Measurements from ENCODE around the gene STAC2. TPM values are rescaled to one million over a fixed set of nuclear protein-coding genes. Genes with fewer than 3 reads are reported as not detected.

Gene STAC2, protein sequence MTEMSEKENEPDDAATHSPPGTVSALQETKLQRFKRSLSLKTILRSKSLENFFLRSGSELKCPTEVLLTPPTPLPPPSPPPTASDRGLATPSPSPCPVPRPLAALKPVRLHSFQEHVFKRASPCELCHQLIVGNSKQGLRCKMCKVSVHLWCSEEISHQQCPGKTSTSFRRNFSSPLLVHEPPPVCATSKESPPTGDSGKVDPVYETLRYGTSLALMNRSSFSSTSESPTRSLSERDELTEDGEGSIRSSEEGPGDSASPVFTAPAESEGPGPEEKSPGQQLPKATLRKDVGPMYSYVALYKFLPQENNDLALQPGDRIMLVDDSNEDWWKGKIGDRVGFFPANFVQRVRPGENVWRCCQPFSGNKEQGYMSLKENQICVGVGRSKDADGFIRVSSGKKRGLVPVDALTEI
- total RNA-seq, result 1 to 10 TPM in 1 of 4 donors, under 1 TPM in 2, not detected in 1; 0.07 to 1.2 (median 0.38) TPM
- polyA plus RNA-seq, result under 1 TPM; 0.13 to 0.35 (median 0.29) TPM
- long read RNA-seq, donor 1, result 0 reads
- long read RNA-seq, donor 2, result 0 reads

DNA sequence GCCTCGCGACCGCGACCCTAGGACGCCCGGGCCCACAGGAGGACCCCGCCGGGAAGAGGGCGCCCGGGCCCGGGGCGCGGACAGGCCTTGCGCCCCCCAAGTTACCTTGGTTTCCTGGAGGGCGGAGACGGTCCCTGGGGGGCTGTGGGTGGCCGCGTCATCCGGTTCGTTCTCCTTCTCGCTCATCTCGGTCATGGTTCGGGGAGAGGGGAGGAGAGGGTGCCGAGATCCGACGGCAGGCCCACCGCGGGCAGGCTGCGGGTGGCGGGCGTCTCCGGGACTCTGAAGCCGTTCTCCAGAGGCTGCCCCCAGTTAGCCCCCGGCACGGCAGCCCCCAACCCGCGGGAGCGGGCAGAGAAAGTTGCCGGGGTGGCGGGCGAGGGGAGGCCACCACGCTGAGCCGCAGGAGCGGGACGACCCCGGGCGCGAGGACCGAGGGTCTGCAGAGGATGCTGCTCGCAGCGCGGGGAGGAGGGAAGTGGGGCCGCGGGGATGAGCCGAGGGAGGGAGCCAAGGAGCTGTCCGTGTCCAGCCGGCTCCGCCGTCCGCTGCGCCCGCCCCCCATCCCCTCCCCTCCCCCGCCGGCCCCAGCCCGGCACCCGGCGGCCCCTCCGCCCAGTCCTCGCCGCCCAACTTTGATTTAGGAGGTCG, at the start of gene STAC2:
TSS of gene STAC2 (minus strand) at position 638 of the 651 bp plus-strand sequence. CDS start at position 195, 443 bp downstream.
- TF ChIP-seq, protein P1, sequence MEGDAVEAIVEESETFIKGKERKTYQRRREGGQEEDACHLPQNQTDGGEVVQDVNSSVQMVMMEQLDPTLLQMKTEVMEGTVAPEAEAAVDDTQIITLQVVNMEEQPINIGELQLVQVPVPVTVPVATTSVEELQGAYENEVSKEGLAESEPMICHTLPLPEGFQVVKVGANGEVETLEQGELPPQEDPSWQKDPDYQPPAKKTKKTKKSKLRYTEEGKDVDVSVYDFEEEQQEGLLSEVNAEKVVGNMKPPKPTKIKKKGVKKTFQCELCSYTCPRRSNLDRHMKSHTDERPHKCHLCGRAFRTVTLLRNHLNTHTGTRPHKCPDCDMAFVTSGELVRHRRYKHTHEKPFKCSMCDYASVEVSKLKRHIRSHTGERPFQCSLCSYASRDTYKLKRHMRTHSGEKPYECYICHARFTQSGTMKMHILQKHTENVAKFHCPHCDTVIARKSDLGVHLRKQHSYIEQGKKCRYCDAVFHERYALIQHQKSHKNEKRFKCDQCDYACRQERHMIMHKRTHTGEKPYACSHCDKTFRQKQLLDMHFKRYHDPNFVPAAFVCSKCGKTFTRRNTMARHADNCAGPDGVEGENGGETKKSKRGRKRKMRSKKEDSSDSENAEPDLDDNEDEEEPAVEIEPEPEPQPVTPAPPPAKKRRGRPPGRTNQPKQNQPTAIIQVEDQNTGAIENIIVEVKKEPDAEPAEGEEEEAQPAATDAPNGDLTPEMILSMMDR (IDR thresholded peaks at IDR 0.05), result no peak
- Histone ChIP-seq H3K9me3 (no peaks in the 10 kb centered on the region), H3K4me3 (peak within 1 kb of the TSS; percentile 62), H3K27me3 (ENCODE audit: insufficient read depth in 3 of 3, low read length in 2 of 3) (peaks cover 0 to 27% (median 7%) of the 10 kb centered on the region in 3 donors), H3K27ac (no peak within 1 kb of the TSS), H3K4me1 (peaks cover 19% of the 10 kb centered on the region), H3K36me3 (ENCODE audit: insufficient read depth in 1 of 2, low read depth in 1 of 2) (no peaks in the 10 kb centered on the region)
- WGBS, 3 donors, result 0 to 2% (median 2%) methylated on average over 39 to 70 of the region's 71 CpGs
- ATAC-seq (peak in 3 of 4 donors; percentile 2 to 21 (median 5)), DNase-seq (no peak)
- intact Hi-C loops (cut with DNase I), result no loop called here

DNA sequence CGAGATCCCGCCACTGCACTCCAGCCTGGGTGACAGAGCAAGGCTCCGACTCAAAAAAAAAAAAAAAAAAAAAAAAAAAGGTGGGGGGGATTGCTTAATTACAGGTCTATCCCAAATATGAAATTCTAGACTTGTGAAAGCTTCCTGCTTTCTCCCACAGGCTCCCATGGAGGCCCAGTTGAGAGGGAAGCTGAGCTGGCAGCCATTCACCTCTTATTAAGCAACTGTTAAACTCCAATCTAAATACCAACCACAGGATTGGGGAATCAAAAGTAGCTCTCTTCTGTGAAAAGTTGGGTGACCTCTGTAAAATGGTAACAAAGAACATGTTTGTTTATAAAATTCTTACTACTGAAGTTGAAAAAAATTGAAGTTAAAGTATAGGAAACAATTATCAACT, 45.8 kb upstream of the STAC2 start:
- WGBS, 3 donors, result 77 to 100% (median 90%) methylated on average over 1 to 3 of the region's 3 CpGs
- ATAC-seq, result peak in 1 of 4 donors; percentile 38

DNA sequence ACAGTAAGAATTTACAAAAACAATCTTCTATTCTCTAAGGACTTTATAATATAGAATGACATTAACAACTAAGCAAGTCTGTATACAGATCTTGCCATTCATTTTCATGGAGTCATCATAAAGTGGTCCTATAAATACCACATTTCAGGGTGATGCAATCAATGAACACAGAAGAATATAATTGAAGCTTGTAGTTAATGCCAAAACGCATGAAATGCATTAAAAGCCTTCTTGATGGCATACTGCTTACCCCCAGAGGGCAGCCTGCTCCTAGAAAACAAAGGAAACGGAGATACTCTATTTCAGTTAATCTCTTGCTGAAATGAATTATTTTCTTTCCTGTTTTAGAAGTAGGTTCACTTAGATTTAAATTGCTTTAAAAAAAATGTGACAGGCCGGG, 45.2 kb upstream of the STAC2 start:
- no peak overlapping the region for H3K4me3 ChIP-seq
- no peaks in the 10 kb centered on the region for H3K27me3 ChIP-seq (ENCODE audit: insufficient read depth in 3 of 3, low read length in 2 of 3)
- DNase-seq, result no peak
- H3K27ac ChIP-seq, result no peak overlapping the region
- peak in 2 of 4 donors; percentile 37 to 73 for ATAC-seq
- H3K4me1 ChIP-seq, result no peaks in the 10 kb centered on the region
- intact Hi-C loops (cut with DNase I), result loop anchor here (5.0 to 10.0 kb wide), 2 partner anchors 126 to 134 kb away; partner anchors contain the start of gene FBXL20 (in 1 of the 2)
- peaks cover 3 to 94% of the 10 kb centered on the region in 2 donors for H3K36me3 ChIP-seq (ENCODE audit: insufficient read depth in 1 of 2, low read depth in 1 of 2)
- H3K9me3 ChIP-seq, result no peaks in the 10 kb centered on the region
- 30 to 49% (median 30%) methylated on average over 3 of the region's 3 CpGs for WGBS, 3 donors
- TF ChIP-seq, protein P1 (IDR thresholded peaks at IDR 0.05), result peak; percentile 38

More for the DNA sequence above, 45.8 kb upstream of the STAC2 start:
- H3K4me1 ChIP-seq, result no peaks in the 10 kb centered on the region
- peaks cover 3 to 90% of the 10 kb centered on the region in 2 donors for H3K36me3 ChIP-seq (ENCODE audit: insufficient read depth in 1 of 2, low read depth in 1 of 2)
- TF ChIP-seq, protein P1 (IDR thresholded peaks at IDR 0.05), result no peak
- no peak for DNase-seq
- H3K9me3 ChIP-seq, result no peaks in the 10 kb centered on the region
- no peaks in the 10 kb centered on the region for H3K27me3 ChIP-seq (ENCODE audit: insufficient read depth in 3 of 3, low read length in 2 of 3)
- H3K27ac ChIP-seq, result no peak overlapping the region
- no peak overlapping the region for H3K4me3 ChIP-seq
- intact Hi-C loops (cut with DNase I), result loop anchor here (5.0 to 10.0 kb wide), 2 partner anchors 126 to 133 kb away; partner anchors contain the start of gene FBXL20 (in 1 of the 2)

DNA sequence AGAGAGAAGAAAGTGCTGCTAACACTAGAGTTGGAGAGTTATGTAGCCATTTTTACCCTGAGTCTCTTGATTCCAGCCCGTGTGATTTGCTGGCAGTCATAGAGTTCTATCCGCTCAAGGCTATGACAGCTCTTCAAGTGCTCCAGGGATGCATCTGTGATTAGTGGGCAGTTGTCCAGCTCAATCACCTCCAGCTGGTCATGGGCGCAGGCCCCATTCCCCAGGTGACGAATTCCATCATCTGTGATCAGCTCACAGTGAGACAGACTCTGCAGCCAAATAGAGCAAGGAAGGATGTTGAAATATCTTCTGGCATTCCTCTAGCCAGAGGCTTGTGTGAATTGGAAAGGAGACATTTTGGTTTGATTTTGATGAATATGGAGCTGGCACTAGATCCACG, 38.4 kb upstream of the STAC2 start:
- Histone ChIP-seq H3K4me3 (no peak overlapping the region), H3K27ac (peak overlapping the region; percentile 58), H3K36me3 (ENCODE audit: insufficient read depth in 1 of 2, low read depth in 1 of 2) (peaks cover 2 to 89% of the 10 kb centered on the region in 2 donors), H3K9me3 (no peaks in the 10 kb centered on the region), H3K27me3 (ENCODE audit: insufficient read depth in 3 of 3, low read length in 2 of 3) (no peaks in the 10 kb centered on the region), H3K4me1 (peaks cover 6% of the 10 kb centered on the region)
- peak; percentile 94 to 98 (median 96) for ATAC-seq
- TF ChIP-seq, protein P1 (IDR thresholded peaks at IDR 0.05), result no peak
- peak; percentile 72 to 88 for DNase-seq
- WGBS, 3 donors, result 26 to 55% (median 28%) methylated on average over 5 of the region's 5 CpGs
- intact Hi-C loops (cut with DNase I), result no loop called here

Data from psoas muscle (tissue), 8 donors.